HepG2 (cell line): ENCODE results near the gene MAN2B2. TPM values are rescaled to one million over a fixed set of nuclear protein-coding genes. Genes with fewer than 3 reads are reported as not detected.

ENCODE experiments used
- AHR ChIP-seq: IDR thresholded peaks from 2 replicates; pipeline ENCODE4 v1.6.1; 2018; ENCODE audit warnings: missing genetic modification reagents, missing compliant biosample characterization
- ATF7 ChIP-seq, 2 experiments: fragments of 450-650 bp in 1 of 2; sonication (generic) in 1 of 2; formaldehyde crosslinking in 1 of 2; IDR thresholded peaks; 2 replicates each; pipeline versions ENCODE4 v1.4.0 to v1.6.1; 2016 to 2020; ENCODE audit warnings: antibody characterized with exemption in 1 of 2, mild to moderate bottlenecking in 1 of 2, missing genetic modification reagents in 1 of 2
- KAT8 ChIP-seq: IDR thresholded peaks from 2 replicates; pipeline ENCODE4 v1.6.1; 2016; ENCODE audit warnings: missing genetic modification reagents, missing compliant biosample characterization
- KDM2A ChIP-seq: sonication (generic); formaldehyde crosslinking; IDR thresholded peaks from 2 replicates; pipeline ENCODE4 v1.4.0; 2020; ENCODE audit warnings: low read depth, missing genetic modification reagents, borderline replicate concordance
- KLF11 ChIP-seq: IDR thresholded peaks from 2 replicates; pipeline ENCODE4 v1.6.1; 2016; ENCODE audit warnings: missing compliant biosample characterization
- MAFK ChIP-seq, 2 experiments: IDR thresholded peaks in 1 of 2; conservative IDR thresholded peaks in 1 of 2; 2 replicates each; pipeline ENCODE4 v1.6.1; 2011; ENCODE audit warnings: improper control_type of control experiment in 2 of 2, low read length in 2 of 2
- MZF1 ChIP-seq: sonication (generic); formaldehyde crosslinking; IDR thresholded peaks from 2 replicates; pipeline ENCODE4 v1.8.1; 2023; ENCODE audit warnings: mild to moderate bottlenecking, missing genetic modification reagents, borderline replicate concordance
- RBM39 ChIP-seq: fragments of 200-400 bp; formaldehyde crosslinking; IDR thresholded peaks from one replicate; pipeline ENCODE4 v1.6.1; 2018; ENCODE audit warnings: antibody characterized with exemption, mild to moderate bottlenecking, low read depth, low read length; ENCODE audit not compliant: poor library complexity, severe bottlenecking
- REPIN1 ChIP-seq: sonication (generic); formaldehyde crosslinking; IDR thresholded peaks from 2 replicates; pipeline ENCODE4 v1.8.0; 2022; ENCODE audit warnings: missing genetic modification reagents, low read depth, mild to moderate bottlenecking, borderline replicate concordance
- TFE3 ChIP-seq: IDR thresholded peaks from 2 replicates; pipeline ENCODE4 v1.6.1; 2016
- ZBTB44 ChIP-seq: sonication (generic); formaldehyde crosslinking; IDR thresholded peaks from 2 replicates; pipeline ENCODE4 v1.4.0; 2020; ENCODE audit warnings: missing genetic modification reagents
- ZNF20 ChIP-seq: sonication (generic); formaldehyde crosslinking; IDR thresholded peaks from 2 replicates; pipeline ENCODE4 v1.4.0; 2020; ENCODE audit warnings: mild to moderate bottlenecking, moderate library complexity, missing genetic modification reagents
- ZNF431 ChIP-seq: sonication (generic); formaldehyde crosslinking; IDR thresholded peaks from 2 replicates; pipeline ENCODE4 v1.9.0; 2022; ENCODE audit warnings: missing genetic modification reagents, low read depth, mild to moderate bottlenecking, borderline replicate concordance
- ZNF44 ChIP-seq: sonication (generic); formaldehyde crosslinking; IDR thresholded peaks from 2 replicates; pipeline ENCODE4 v1.5.1; 2020; ENCODE audit warnings: mild to moderate bottlenecking, missing genetic modification reagents
- ZNF577 ChIP-seq: sonication (generic); formaldehyde crosslinking; IDR thresholded peaks from 2 replicates; pipeline ENCODE4 v1.4.0; 2020; ENCODE audit warnings: mild to moderate bottlenecking, low read depth, missing genetic modification reagents, borderline replicate concordance
- ZNF709 ChIP-seq: sonication (generic); formaldehyde crosslinking; IDR thresholded peaks from 2 replicates; pipeline ENCODE4 v1.5.0; 2020; ENCODE audit warnings: mild to moderate bottlenecking, missing genetic modification reagents
- ZNF780A ChIP-seq: sonication (generic); formaldehyde crosslinking; IDR thresholded peaks from 2 replicates; pipeline ENCODE4 v1.8.0; 2022; ENCODE audit warnings: mild to moderate bottlenecking, missing genetic modification reagents, moderate library complexity
- ZNF790 ChIP-seq: sonication (generic); formaldehyde crosslinking; IDR thresholded peaks from 2 replicates; pipeline ENCODE4 v1.8.0; 2022; ENCODE audit warnings: missing genetic modification reagents, mild to moderate bottlenecking, borderline replicate concordance
- polyA plus RNA-seq, 8 experiments: library from polyadenylated mRNA; depleted of rRNA in 3 of 8; stranded (reverse) in 7 of 8; unstranded in 1 of 8; fragments of >200 nt; fragmentation: Illumina TruSeq in 4 of 8; extraction: Trizol in 4 of 8; gene quantifications; 2 replicates each; pipeline versions ENCODE4 v1.2.1 to v1.2.3, GENCODE V29; 2011 to 2016; ENCODE audit warnings: low read depth in 4 of 8, missing spikeins in 1 of 8, mixed read lengths in 1 of 8; ENCODE audit not compliant: insufficient read depth in 1 of 8
- total RNA-seq, 5 experiments: library from RNA; depleted of rRNA; stranded (reverse); fragments of >200 nt; fragmentation: Illumina TruSeq; extraction: Trizol; gene quantifications; 2 replicates each; pipeline ENCODE4 v1.2.3, GENCODE V29; 2016; ENCODE audit warnings: low read depth in 1 of 5
- TF ChIP-seq, protein P1 (sequence below): sonication (generic); formaldehyde crosslinking; IDR thresholded peaks from 2 replicates; pipeline ENCODE4 v1.5.1; 2020; ENCODE audit warnings: mild to moderate bottlenecking, missing genetic modification reagents
- TF ChIP-seq, protein P2 (sequence below): sonication (generic); formaldehyde crosslinking; IDR thresholded peaks from 2 replicates; pipeline ENCODE4 v1.5.0; 2020; ENCODE audit warnings: mild to moderate bottlenecking, missing genetic modification reagents, borderline replicate concordance

Gene MAN2B2
- total and polyA plus RNA-seq, 2 of the 13 experiments (the other 11 are each of a cell fraction or from before 2014, with no cell fraction given): 4.8 to 5.4 TPM

DNA sequence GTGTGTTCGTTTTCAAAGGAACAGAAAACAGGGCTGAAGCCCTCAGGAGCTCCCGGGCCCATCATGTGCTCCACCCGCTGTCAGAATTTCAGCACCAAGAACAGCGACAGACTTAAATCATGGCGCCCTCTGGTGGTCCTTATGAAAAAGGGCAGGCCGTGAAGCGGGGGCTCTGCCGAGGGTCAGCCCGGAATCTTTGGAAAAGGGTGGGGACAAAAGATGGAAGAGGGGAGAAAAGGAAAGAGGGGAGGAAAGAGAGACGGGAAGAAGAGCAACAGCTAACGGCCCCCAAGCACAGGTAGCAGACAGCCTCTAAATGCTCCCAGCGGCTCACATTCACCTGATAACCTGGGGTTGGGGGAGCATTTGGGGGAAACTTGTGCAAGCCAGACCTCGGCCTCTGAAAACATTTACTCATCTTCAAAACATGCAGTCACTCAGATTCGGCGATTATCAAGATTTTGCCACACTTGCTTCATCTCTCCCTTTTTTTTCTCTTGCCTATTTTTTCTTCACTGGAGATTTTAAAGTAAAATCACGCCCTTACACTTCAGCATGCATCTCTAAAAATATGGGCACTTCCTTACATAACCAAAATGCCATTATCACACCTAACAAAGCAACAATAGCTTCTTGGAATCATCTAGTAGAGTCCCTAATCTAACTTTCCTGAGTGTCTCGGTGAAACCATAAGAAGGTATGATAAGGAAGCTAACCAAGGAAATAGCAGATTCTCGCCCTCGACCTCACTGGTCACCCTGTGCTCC, 28.1 kb upstream of the MAN2B2 start (continued):
- peak; percentile 97 for TF ChIP-seq ZBTB44 (CRISPR knock-in tag)
- TF ChIP-seq, protein P1, sequence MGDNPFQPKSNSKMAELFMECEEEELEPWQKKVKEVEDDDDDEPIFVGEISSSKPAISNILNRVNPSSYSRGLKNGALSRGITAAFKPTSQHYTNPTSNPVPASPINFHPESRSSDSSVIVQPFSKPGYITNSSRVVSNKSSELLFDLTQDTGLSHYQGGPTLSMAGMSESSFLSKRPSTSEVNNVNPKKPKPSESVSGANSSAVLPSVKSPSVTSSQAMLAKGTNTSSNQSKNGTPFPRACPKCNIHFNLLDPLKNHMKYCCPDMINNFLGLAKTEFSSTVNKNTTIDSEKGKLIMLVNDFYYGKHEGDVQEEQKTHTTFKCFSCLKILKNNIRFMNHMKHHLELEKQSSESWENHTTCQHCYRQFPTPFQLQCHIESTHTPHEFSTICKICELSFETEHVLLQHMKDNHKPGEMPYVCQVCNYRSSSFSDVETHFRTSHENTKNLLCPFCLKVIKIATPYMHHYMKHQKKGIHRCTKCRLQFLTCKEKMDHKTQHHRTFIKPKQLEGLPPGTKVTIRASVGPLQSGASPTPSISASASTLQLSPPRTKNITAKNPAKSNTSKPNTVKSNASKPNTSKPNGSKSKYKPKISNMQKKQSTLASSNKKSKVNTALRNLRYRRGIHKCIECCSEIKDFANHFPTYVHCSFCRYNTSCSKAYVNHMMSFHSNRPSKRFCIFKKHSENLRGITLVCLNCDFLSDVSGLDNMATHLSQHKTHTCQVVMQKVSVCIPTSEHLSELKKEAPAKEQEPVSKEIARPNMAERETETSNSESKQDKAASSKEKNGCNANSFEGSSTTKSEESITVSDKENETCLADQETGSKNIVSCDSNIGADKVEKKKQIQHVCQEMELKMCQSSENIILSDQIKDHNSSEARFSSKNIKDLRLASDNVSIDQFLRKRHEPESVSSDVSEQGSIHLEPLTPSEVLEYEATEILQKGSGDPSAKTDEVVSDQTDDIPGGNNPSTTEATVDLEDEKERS (CRISPR knock-in tag): no peak
- peak; percentile 84 for TF ChIP-seq KDM2A (CRISPR knock-in tag)
- no peak for TF ChIP-seq MZF1 (CRISPR knock-in tag)
- TF ChIP-seq TFE3 (CRISPR knock-in tag): peak; percentile 88
- peak; percentile 36 for TF ChIP-seq RBM39
- TF ChIP-seq, protein P2, sequence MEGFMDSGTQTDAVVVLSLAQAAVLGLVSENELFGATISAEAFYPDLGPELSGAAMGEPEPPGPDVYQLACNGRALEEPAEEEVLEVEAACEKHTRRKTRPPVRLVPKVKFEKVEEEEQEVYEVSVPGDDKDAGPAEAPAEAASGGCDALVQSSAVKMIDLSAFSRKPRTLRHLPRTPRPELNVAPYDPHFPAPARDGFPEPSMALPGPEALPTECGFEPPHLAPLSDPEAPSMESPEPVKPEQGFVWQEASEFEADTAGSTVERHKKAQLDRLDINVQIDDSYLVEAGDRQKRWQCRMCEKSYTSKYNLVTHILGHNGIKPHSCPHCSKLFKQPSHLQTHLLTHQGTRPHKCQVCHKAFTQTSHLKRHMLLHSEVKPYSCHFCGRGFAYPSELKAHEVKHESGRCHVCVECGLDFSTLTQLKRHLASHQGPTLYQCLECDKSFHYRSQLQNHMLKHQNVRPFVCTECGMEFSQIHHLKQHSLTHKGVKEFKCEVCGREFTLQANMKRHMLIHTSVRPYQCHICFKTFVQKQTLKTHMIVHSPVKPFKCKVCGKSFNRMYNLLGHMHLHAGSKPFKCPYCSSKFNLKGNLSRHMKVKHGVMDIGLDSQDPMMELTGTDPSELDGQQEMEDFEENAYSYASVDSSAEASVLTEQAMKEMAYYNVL (CRISPR knock-in tag): 0 out of 2 replicates have a peak, but pooled peaks have one; percentile 58
- TF ChIP-seq MAFK (conservative IDR thresholded peaks at IDR 0.05 in 1 of 2, IDR thresholded peaks at IDR 0.05 in 1 of 2; ENCODE audit: low read length in 2 of 2): no peak
- no peak for TF ChIP-seq ZNF431 (CRISPR knock-in tag)
- TF ChIP-seq ZNF780A (CRISPR knock-in tag): no peak
- TF ChIP-seq ZNF20 (CRISPR knock-in tag): no peak
- TF ChIP-seq KAT8 (CRISPR knock-in tag): peak; percentile 48; the same call in 1 of the 2 replicates
- no peak for TF ChIP-seq ZNF577 (CRISPR knock-in tag)
- TF ChIP-seq REPIN1: peak; percentile 79; the same call in 1 of the 2 replicates
- TF ChIP-seq ZNF709: 0 out of 2 replicates have a peak, but pooled peaks have one; percentile 44
- TF ChIP-seq ZNF44: peak; percentile 54; the same call in 1 of the 2 replicates
- TF ChIP-seq ZNF790 (CRISPR knock-in tag): no peak; the same call in 1 of the 2 replicates
- TF ChIP-seq KLF11: peak; percentile 99
- TF ChIP-seq AHR (CRISPR knock-in tag): peak; percentile 93
- no peak for TF ChIP-seq ATF7 (IDR thresholded peaks at IDR 0.05)
- TF ChIP-seq ATF7 (CRISPR knock-in tag; IDR thresholded peaks at IDR 0.05): no peak
